GM18951 (cell line): ENCODE results near the gene AGXT.

ENCODE experiments used
- POLR2A ChIP-seq: IDR thresholded peaks from 4 replicates; pipeline ENCODE4 v1.6.1; 2011; ENCODE audit warnings: mild to moderate bottlenecking; ENCODE audit not compliant: insufficient read length, insufficient read depth; ENCODE audit errors: extremely low read depth
- in situ Hi-C: fragments of 300-500 bp; cut with MboI; formaldehyde crosslinking; loops from one replicate; pipeline ENCODE4 v1.12.0; 2022; ENCODE audit warnings: low sequenced_read_pairs, mixed read lengths, inconsistent platforms; ENCODE audit not compliant: unreplicated experiment

AGXT gene

GRCh38 chr2:240850756-240851077 lies 17.9 kb upstream of the AGXT start:
- TF ChIP-seq POLR2A = no peak
- in situ Hi-C loops = no loop called here

GRCh38 chr2:240851078-240851991 lies 17.3 kb upstream of the AGXT start:
- no peak for TF ChIP-seq POLR2A
- in situ Hi-C loops = no loop called here

GRCh38 chr2:240852671-240853314 lies 15.8 kb upstream of the AGXT start:
- in situ Hi-C loops = no loop called here
- no peak for TF ChIP-seq POLR2A

GRCh38 chr2:240855670-240856069 lies 13.0 kb upstream of the AGXT start:
- TF ChIP-seq POLR2A = no peak
- in situ Hi-C loops = no loop called here

- TF ChIP-seq POLR2A = no peak
- in situ Hi-C loops = no loop called here
Measured at GRCh38 chr2:240856151-240856980, 12.3 kb upstream of the AGXT start.

GRCh38 chr2:240857039-240858008 lies 11.3 kb upstream of the AGXT start:
- TF ChIP-seq POLR2A = no peak
- in situ Hi-C loops = no loop called here

DNA sequence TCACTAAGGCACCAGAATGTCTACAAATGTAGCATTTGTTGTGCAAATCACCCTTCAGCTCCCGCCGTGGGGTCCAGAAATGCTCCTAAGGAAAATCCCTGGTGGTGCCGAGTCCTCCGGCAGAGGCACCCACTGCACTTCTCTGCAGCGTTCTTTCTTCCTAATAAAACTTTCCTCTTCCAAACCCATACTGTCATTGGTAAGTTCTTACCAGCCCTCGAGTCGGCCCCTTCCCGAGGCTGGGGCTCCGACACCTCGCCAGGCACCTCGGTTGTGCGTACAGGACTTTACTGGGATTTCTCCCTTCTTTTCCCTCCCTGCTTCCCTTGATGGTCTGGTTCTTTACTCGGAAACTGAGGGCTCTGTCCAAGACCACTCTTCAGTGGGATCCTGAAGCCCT lies 10.3 kb upstream of the AGXT start:
- no peak for TF ChIP-seq POLR2A
- in situ Hi-C loops = no loop called here

DNA sequence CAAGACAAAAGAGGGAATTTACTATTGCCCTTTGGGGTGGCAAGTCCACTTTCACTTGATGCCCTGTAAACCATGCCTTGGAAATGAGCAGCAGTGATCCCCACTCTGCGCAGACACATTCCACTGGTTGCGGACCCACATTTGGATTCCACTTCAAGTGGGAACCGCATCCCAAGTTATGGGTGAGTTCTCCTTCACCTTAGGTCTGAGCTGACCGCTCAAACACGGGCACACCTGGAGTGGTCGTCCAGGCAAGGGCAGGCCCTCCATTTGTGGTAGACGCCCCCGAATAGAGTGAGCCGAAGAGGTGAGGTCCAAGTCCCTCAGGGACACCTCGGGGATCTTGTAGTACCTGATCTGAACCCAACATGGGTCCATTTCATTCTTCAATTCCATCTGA lies 9.8 kb upstream of the AGXT start:
- in situ Hi-C loops = no loop called here

GRCh38 chr2:240861547-240861946 lies 7.1 kb upstream of the AGXT start:
- in situ Hi-C loops = no loop called here
- TF ChIP-seq POLR2A = no peak

More for the DNA sequence above, 9.8 kb upstream of the AGXT start:
- TF ChIP-seq POLR2A = no peak

- no peak for TF ChIP-seq POLR2A
- in situ Hi-C loops = no loop called here
Measured at GRCh38 chr2:240864475-240864874, 4.1 kb upstream of the AGXT start.

DNA sequence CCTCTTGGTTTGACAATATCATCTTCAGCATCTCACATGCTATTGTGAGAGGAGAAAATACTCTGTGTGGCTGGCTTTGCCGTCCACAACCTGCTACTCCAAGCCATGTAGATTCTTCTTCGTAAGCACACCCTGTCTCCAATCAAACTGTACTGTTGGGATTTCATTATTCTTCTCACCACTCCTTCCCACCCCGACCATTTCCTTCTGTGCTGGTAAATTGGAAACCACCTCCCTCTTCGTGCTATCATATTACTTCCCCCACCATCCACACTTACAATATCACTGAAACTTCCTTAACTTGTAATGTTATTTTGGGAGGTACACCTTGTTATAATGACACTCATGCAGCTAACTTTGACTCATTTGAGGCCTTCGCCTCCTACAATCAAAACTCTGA lies 3.2 kb upstream of the AGXT start:
- no peak for TF ChIP-seq POLR2A
- in situ Hi-C loops = no loop called here
